Epithelial cell of proximal tubule (primary cell): ENCODE data around the gene GPATCH2L. TPM values are rescaled to one million over a fixed set of nuclear protein-coding genes. Genes with fewer than 3 reads are reported as not detected.

Experiments
- DNase-seq: peaks from one replicate; pipeline ENCODE4 v3.0.0-alpha.2; 2011; ENCODE audit warnings: low read depth
- H3K4me3 ChIP-seq: 2 replicates; pipeline ENCODE4 v1.5.1; 2011; ENCODE audit warnings: low read depth, mild to moderate bottlenecking, low read length
- CTCF ChIP-seq: conservative IDR thresholded peaks from 2 replicates; pipeline ENCODE4 v1.5.1; 2012; ENCODE audit warnings: low read depth, mild to moderate bottlenecking, low read length
- total RNA-seq: library from RNA; depleted of rRNA; stranded (reverse); fragments of >200 nt; gene quantifications from 2 replicates; pipeline ENCODE4 v1.2.3, GENCODE V29; 2015

Gene GPATCH2L
- total RNA-seq, 1 donor from 2014 or later, result 44.2 TPM

DNA sequence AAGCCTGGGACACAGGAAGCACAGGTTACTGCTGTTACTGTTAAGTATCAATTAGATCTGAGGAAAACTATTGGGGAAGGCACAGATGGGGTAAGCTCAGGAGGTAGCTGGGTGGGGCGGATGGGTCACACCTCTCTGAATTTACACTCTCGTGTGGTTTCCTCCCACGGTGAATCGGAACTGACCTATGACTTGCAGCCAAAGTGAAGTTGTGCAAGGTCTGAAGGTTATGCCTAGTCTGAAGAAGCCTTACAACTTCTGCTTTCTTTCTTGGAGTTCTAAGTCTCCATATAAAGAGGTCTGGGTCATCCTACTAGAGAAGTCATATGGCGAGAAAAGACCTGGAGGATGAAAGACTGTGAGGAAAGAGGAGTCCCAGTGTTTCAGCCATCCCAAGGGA is 25.6 kb upstream of the GPATCH2L start:
- DNase-seq, result no peak
- no peak for TF ChIP-seq CTCF
- no peak overlapping the region for H3K4me3 ChIP-seq

- H3K4me3 ChIP-seq, result no peak overlapping the region
- DNase-seq, result no peak
- no peak for TF ChIP-seq CTCF
Observed at GRCh38 chr14:76129851-76130576, 21.7 kb upstream of the GPATCH2L start.

DNA sequence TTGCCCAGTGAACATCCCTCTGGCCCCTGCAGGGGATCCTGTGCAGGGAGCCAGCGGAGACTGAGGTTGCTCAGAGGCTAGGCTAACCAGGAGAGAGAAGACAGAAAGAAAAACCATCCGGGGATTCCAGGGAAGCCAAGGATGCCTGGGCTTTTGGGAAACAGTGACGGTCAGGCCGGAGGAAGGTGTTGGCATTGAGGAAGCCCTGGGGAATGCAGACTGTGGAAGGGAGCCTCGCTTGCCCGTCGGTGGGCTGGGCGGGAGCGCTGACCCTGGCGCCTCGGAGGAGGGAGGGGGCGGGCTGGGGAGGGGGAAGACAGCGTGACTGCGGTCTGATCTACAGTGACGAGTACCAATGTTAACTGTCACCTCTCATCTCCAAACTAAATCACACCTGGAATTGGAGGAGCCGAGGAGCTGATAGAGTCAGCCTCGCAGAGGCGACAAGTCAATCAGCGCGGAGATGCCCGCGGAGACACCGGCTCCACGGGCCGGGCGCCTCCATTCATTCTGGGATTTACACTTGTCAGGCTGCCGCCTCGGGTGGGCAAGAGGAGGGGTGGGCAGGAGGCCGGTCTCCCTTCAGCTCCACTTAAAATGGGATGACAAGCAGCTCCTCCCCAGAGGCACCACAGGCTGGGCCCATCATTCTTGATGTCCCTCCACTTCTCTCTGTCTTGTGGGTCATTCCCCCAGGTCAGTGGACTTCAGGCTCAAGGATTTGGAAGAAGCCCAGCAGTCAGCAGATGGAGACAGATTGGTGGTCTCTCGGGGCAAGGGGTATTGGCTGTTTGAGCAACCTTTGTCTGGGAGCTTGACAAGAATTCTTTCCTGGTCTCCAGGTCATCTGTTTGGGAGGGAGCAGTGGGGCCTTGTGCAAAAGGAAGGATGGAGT is 20.4 kb upstream of the GPATCH2L start:
- TF ChIP-seq CTCF, result no peak
- DNase-seq, result no peak

DNA sequence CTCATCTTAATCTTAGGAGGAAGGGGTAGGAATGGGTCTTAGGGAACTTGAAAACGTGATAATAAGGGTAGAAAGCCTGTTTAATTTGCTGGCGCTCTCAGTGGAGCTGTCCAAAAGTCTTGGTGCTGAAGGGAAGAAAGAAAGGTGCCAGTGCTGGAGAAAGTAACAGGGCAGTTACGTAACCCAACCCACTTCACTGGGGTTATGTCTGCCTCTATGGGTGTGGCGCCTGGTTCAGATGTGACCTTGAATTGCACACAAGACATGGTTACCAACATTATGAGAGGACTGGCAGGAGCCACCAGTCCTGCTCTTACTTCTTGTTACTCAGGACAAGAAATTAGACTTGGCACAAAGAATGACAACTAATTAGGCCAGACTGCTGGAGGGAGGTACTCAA is 18.6 kb upstream of the GPATCH2L start:
- DNase-seq, result no peak
- TF ChIP-seq CTCF, result no peak
- H3K4me3 ChIP-seq, result no peak overlapping the region

More for the DNA sequence above, 20.4 kb upstream of the GPATCH2L start:
- no peak overlapping the region for H3K4me3 ChIP-seq

DNA sequence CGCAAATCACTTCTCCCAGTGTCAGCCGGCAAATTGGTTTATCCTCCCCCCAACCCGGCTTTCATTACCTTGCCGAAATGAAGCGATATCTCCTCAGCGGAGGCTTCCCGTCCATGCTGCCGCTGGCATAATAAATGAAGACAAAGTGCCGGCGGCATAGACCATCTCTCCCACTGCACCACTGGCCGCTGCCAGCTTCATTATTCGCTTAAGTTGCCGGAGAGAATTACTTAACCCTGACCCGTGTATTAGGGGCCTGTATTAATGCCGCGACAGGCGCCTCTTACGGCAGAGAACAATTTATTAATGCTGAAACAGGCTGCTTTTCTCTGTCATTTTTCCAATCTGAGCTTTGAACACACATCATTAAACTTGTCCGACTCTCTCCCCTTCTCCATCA is 17.5 kb upstream of the GPATCH2L start:
- no peak for TF ChIP-seq CTCF
- DNase-seq, result no peak
- no peak overlapping the region for H3K4me3 ChIP-seq

DNA sequence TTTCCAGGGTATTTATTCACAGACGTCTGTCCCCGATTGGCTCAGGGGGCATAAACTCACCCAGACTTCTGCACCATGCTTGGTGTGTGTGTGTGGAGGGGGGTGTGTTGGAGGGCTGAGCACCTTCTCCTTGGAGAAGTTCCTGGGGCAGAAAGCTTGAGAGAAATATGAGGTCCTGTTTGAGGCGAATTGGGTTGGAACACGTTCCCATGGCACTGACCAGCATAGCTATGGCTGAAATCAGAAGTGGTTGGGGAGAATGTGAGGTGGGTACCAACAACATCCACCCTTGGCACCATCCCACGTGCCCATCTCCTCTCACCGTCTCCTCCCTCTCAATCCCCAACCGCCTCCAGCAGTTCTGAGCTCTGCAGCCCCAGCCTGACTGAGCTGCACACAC is 16.0 kb upstream of the GPATCH2L start:
- DNase-seq, result no peak
- no peak for TF ChIP-seq CTCF
- no peak overlapping the region for H3K4me3 ChIP-seq
